Ishikawa (cell line): ENCODE measurements around the gene MOB3B.

Source experiments
- CEBPB ChIP-seq: IDR thresholded peaks from 2 replicates; pipeline ENCODE4 v1.6.1; 2012
- CREB1 ChIP-seq: IDR thresholded peaks from 2 replicates; pipeline ENCODE4 v1.6.1; 2012; ENCODE audit warnings: low read depth
- EGR1 ChIP-seq: IDR thresholded peaks from 2 replicates; pipeline ENCODE4 v1.6.1; 2012
- EP300 ChIP-seq: IDR thresholded peaks from 2 replicates; pipeline ENCODE4 v1.6.1; 2012; ENCODE audit warnings: borderline replicate concordance
- FOXM1 ChIP-seq: IDR thresholded peaks from 2 replicates; pipeline ENCODE4 v1.6.1; 2012; ENCODE audit warnings: low read depth, borderline replicate concordance
- MAX ChIP-seq: IDR thresholded peaks from 2 replicates; pipeline ENCODE4 v1.6.1; 2012
- NFIC ChIP-seq: IDR thresholded peaks from 2 replicates; pipeline ENCODE4 v1.6.1; 2012
- RAD21 ChIP-seq: IDR thresholded peaks from 2 replicates; pipeline ENCODE4 v1.6.1; 2012; ENCODE audit warnings: low read depth
- REST ChIP-seq: IDR thresholded peaks from 2 replicates; pipeline ENCODE4 v1.6.1; 2012; ENCODE audit warnings: low read depth, mild to moderate bottlenecking
- TAF1 ChIP-seq: IDR thresholded peaks from 2 replicates; pipeline ENCODE4 v1.6.1; 2012; ENCODE audit warnings: low read depth, mild to moderate bottlenecking
- TCF12 ChIP-seq: IDR thresholded peaks from 2 replicates; pipeline ENCODE4 v1.6.1; 2012; ENCODE audit warnings: low read depth
- TEAD4 ChIP-seq: IDR thresholded peaks from 2 replicates; pipeline ENCODE4 v1.6.1; 2012
- USF1 ChIP-seq: IDR thresholded peaks from 2 replicates; pipeline ENCODE4 v1.6.1; 2012
- YY1 ChIP-seq: IDR thresholded peaks from 2 replicates; pipeline ENCODE4 v1.6.1; 2012; ENCODE audit warnings: low read depth
- ZBTB7A ChIP-seq: IDR thresholded peaks from 2 replicates; pipeline ENCODE4 v1.6.1; 2012; ENCODE audit warnings: low read depth

Gene MOB3B

GRCh38 chr9:27349698-27350080 is 179.9 kb downstream of the MOB3B start:
- TF ChIP-seq TEAD4 (no peak), REST (no peak), MAX (no peak), USF1 (no peak), ZBTB7A (no peak), EP300 (no peak), TAF1 (no peak)

DNA sequence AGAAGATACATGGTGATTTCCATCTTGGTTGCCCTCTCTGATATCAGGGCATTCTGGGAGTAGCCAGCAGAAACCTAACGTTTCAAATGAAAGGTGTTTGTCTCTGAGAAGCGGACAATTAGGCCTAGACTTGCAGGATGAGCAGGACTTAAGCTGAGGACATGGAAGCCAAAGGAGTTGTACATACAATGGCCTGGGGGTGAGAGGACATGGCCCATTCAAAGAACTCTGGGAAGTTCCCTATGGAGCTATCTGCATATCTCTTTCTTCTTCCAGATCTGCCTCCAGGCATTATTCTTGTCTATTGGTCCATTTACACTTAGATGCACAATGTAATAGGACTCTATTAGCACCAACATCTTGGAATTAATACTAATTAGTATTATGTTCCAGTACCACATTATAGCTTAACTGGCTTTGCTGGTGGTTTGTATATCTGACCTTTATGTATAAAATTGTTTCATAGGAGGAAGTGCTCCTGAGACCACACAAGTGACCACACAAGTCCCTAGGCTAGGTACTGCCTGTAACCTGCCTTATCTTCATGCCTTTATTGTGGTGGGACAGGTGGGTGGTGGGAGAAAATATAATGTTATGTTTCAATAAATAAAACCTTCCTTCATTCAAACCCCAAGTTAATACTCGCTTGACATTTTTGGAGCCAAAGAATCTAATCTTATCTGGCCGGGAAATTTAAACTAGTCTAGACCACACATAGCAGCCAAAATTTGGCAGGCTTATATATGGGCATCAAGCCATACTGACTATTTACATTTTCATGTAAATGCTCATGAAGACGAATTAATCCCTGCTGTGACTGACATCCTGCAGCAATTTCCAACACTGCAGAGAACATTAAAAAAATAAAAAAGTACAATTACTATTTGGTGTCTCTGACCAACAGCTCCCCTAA is 180.6 kb downstream of the MOB3B start:
- TF ChIP-seq TEAD4 (no peak), USF1 (no peak), REST (no peak), CEBPB (no peak), RAD21 (no peak), EGR1 (no peak), TAF1 (no peak), FOXM1 (no peak), YY1 (no peak), TCF12 (no peak), CREB1 (no peak), ZBTB7A (no peak), NFIC (no peak), MAX (no peak), EP300 (no peak)

DNA sequence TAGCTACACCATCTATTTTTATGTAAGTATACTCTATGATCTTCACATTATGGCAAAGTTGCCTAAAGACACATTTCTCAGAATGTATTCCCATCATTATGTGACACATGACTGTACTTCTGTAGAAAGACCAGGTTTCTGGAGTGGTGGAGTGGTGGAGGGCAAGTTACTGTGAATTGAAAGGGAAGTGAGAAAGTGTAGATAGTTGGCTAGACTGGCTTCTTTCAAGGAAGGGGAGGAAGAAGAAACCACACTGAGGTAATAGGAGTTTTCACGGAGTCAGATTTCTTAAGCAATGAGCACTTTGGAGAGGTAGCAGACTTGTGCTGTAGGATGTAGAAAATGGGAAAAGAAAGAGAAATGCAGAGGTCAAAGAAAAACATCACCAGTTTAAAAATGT is 181.7 kb downstream of the MOB3B start:
- no peak for TF ChIP-seq TCF12
- TF ChIP-seq MAX = no peak
- TF ChIP-seq REST = no peak
- TF ChIP-seq TAF1 = no peak

- TF ChIP-seq CREB1 = no peak
- no peak for TF ChIP-seq EGR1
- TF ChIP-seq TAF1 = no peak
- no peak for TF ChIP-seq CEBPB
These were observed 184.8 kb downstream of the MOB3B start for GRCh38 chr9:27344776-27345175.

- TF ChIP-seq CREB1 = no peak
- TF ChIP-seq TEAD4 = no peak
- TF ChIP-seq USF1 = no peak
- no peak for TF ChIP-seq MAX
- no peak for TF ChIP-seq ZBTB7A
- TF ChIP-seq TAF1 = no peak
- TF ChIP-seq REST = no peak
- TF ChIP-seq EP300 = no peak
- TF ChIP-seq CEBPB = no peak
- no peak for TF ChIP-seq FOXM1
- TF ChIP-seq NFIC = no peak
- TF ChIP-seq EGR1 = no peak
- no peak for TF ChIP-seq YY1
- TF ChIP-seq TCF12 = no peak
These were observed 187.9 kb downstream of the MOB3B start for GRCh38 chr9:27341545-27342294.
